Measurements from ENCODE around the gene EEFSEC.

Gene EEFSEC

DNA sequence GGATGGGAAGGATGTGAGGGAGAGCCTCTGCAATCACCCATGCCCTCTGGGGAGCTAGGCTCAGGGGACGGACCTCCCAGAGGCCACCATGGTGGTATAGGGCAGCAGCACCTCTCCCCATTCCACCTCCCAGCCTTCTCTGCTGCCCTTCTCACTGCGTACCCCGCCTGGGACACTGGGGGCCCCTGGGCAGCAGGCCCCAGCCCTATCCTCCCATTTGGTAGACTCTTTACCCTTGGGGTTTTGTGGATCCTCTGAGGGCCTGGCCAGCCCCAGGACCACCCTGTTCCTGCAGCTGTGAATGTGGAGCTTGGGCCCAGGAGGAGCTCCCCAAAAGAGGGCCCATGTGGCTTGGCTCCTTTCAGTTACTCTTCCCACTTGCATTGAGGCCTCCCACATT, 181.5 kb downstream of the EEFSEC start:
- TF ChIP-seq, protein P1, sequence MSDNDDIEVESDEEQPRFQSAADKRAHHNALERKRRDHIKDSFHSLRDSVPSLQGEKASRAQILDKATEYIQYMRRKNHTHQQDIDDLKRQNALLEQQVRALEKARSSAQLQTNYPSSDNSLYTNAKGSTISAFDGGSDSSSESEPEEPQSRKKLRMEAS (IDR thresholded peaks at IDR 0.05; ENCODE audit: low read depth, low read length), result no peak
- TF ChIP-seq, protein P2, sequence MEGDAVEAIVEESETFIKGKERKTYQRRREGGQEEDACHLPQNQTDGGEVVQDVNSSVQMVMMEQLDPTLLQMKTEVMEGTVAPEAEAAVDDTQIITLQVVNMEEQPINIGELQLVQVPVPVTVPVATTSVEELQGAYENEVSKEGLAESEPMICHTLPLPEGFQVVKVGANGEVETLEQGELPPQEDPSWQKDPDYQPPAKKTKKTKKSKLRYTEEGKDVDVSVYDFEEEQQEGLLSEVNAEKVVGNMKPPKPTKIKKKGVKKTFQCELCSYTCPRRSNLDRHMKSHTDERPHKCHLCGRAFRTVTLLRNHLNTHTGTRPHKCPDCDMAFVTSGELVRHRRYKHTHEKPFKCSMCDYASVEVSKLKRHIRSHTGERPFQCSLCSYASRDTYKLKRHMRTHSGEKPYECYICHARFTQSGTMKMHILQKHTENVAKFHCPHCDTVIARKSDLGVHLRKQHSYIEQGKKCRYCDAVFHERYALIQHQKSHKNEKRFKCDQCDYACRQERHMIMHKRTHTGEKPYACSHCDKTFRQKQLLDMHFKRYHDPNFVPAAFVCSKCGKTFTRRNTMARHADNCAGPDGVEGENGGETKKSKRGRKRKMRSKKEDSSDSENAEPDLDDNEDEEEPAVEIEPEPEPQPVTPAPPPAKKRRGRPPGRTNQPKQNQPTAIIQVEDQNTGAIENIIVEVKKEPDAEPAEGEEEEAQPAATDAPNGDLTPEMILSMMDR (IDR thresholded peaks at IDR 0.05; ENCODE audit: low read depth, low read length), result no peak
- TF ChIP-seq POLR2A (IDR thresholded peaks at IDR 0.05; ENCODE audit: extremely low read depth, insufficient read length), result no peak
- TF ChIP-seq MYC (IDR thresholded peaks at IDR 0.05; ENCODE audit: low read depth, low read length), result no peak
- no peak overlapping the region for H3K4me3 ChIP-seq (ENCODE audit: low read depth, low read length)
- no peak for DNase-seq (ENCODE audit: low read depth)

DNA sequence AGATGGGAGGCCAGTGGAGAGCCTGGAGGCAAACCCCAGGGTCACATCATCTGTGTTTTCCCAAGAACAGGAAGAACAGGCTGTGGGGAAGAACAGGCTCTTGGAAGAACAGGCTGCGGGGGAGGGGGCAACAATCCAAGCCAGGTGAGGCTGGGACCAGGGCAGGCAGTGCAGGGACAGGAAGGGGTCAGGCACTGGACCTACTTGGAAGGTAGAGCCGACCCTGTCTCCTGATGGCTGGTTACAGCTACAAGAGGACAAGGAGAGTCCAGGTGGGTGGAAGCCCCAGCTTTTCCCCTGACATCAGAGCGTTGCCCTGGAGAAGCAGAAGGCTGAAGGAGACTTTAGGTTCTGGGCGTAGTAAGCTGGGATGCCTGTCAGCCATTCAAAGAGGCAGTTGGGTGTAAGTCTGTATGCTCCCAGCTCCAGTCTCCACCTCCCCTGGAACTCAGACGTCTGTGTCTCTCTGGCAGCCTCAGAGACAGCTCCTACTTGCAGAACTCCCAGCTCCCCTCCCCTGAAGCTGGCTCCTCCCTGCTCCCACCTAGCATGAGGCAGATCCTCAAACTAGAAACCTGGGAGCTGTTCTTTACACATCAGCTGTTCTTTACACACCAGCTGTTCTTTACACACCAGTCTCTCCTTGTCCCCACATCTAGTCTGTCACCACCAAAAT, 182.5 kb downstream of the EEFSEC start:
- no peak overlapping the region for H3K4me3 ChIP-seq (ENCODE audit: low read depth, low read length)
- TF ChIP-seq, protein P1 (IDR thresholded peaks at IDR 0.05; ENCODE audit: low read depth, low read length), result no peak
- TF ChIP-seq MYC (IDR thresholded peaks at IDR 0.05; ENCODE audit: low read depth, low read length) (no peak), POLR2A (IDR thresholded peaks at IDR 0.05; ENCODE audit: extremely low read depth, insufficient read length) (no peak)
- TF ChIP-seq, protein P2 (IDR thresholded peaks at IDR 0.05; ENCODE audit: low read depth, low read length), result no peak
- no peak for DNase-seq (ENCODE audit: low read depth)

DNA sequence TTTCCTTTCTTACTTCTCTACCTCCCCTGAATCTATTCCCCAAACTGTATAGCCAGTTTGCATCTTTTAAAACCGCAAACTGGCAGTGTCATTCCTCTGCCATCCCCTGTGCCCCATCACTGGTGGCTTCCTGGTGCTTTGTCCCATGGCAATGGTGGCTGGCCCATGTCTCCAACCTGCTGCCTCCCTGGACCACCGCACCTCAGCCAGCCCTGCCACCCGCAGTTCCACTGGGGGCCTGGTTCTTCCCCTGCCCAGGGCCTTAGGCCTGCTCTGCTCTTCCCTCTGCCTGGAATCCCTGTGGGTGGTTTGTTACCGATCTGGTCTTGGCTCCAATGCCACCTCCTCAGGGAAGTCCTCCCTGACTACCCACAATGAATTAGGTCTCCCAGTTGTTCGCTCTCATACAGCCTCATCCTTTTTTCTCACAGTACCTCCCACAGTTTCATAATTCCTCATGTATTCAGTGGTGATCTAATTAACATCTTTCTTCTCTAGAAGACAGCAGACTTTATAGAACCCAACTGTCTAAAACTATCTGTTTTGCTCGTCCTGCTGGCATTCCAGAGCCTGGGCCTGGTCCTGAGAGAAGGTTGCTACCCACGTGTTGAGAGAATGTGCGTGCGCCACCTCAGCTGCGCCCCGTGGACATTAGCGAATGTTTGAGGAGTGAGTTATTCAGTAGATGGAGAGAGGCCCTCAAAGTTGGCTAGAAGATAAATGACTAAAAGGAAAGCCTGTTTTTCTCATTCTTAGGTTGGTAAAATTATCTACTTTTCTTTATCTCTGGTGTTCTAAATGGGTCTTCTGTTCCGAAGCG, 183.3 kb downstream of the EEFSEC start:
- no peak overlapping the region for H3K4me3 ChIP-seq (ENCODE audit: low read depth, low read length)
- TF ChIP-seq MYC (IDR thresholded peaks at IDR 0.05; ENCODE audit: low read depth, low read length) (no peak), POLR2A (IDR thresholded peaks at IDR 0.05; ENCODE audit: extremely low read depth, insufficient read length) (no peak)
- TF ChIP-seq, protein P2 (IDR thresholded peaks at IDR 0.05; ENCODE audit: low read depth, low read length), result no peak
- TF ChIP-seq, protein P1 (IDR thresholded peaks at IDR 0.05; ENCODE audit: low read depth, low read length), result no peak
- no peak for DNase-seq (ENCODE audit: low read depth)

DNA sequence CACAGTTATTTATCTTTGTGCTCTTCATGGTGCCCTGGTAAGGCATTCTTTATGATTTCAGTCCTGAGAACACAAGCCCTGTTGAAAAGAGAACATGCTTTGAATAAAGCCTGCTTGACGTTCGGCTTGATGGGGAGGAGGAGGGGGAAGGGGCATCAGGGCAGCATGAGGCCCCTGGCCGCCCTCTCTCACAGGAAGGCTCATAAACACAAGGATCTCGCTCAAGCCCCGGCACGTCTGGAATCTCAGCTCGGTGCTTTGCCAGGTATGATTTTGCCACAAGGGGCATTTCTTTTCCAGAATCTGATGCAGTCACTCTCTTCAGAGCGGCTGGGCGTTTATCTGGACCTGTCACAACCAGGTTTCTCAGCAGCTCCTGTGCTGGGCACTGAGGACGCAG, 184.0 kb downstream of the EEFSEC start:
- DNase-seq (ENCODE audit: low read depth), result no peak
- H3K4me3 ChIP-seq (ENCODE audit: low read depth, low read length), result no peak overlapping the region
- TF ChIP-seq MYC (IDR thresholded peaks at IDR 0.05; ENCODE audit: low read depth, low read length), result no peak
- TF ChIP-seq, protein P1 (IDR thresholded peaks at IDR 0.05; ENCODE audit: low read depth, low read length), result no peak

DNA sequence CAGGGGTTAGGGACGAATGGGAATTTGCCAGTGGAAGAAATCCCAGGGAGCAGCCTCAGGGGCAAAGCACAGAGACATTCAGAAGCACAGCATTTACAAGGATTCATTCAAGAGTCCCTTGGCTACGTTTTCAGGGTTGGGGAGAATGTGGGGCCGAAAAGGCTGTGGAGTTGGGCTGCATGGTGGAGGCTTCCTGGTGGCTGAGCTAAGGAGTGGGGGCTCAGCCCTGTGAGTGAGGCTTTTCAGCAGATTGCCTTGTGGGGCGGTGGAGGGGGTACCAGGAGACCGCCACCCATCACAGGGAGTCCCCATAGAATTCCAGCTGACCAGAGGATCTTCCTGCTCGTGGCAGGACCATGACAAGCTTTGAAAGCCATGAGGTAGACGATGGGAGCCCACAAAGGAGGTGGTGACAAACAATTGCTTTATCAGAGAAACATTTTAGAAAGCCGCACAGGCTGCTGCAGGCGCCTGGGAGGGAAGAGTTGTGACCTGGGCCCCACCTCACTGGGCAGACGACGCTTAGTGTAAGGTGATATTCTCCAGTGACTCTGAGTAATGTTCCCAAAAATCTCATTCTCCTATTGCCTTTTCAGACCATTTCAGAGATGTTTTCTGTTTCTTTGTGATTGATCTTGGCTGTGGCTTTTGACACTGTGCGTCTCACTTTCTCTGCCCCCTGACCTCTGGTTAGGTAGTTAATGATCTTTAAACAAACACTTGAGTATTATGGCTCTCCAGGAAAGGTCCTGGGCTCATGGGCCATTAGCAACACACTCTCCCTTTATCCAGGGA, 185.5 kb downstream of the EEFSEC start:
- DNase-seq (ENCODE audit: low read depth), result no peak
- H3K4me3 ChIP-seq (ENCODE audit: low read depth, low read length), result no peak overlapping the region
- TF ChIP-seq POLR2A (IDR thresholded peaks at IDR 0.05; ENCODE audit: extremely low read depth, insufficient read length), result no peak
- TF ChIP-seq, protein P2 (IDR thresholded peaks at IDR 0.05; ENCODE audit: low read depth, low read length), result no peak
- TF ChIP-seq, protein P1 (IDR thresholded peaks at IDR 0.05; ENCODE audit: low read depth, low read length), result no peak
- no peak for TF ChIP-seq MYC (IDR thresholded peaks at IDR 0.05; ENCODE audit: low read depth, low read length)

Measured in NB4 (cell line).